Esophagus squamous epithelium (tissue), 5 donors: ENCODE measurements around the gene ZSCAN21. TPM values are rescaled to one million over a fixed set of nuclear protein-coding genes. Genes with fewer than 3 reads are reported as not detected.
A peak's percentile ranks its signal among the peaks of the same experiment; 100 is the strongest.

Experiments
- DNase-seq: peaks from one replicate; lab custom pipeline; 2025; lab: John Stamatoyannopoulos, UW
- H3K27ac ChIP-seq, 4 donors: fragments of 200-600 bp; sonication (generic); one replicate each; pipeline ENCODE4 v1.5.1; 2016 to 2019; ENCODE audit warnings: mild to moderate bottlenecking in 1 of 4
- H3K27me3 ChIP-seq, 4 donors: fragments of 200-600 bp; sonication (generic); 1 replicate in 3 of 4; 2 replicates in 1 of 4; pipeline versions ENCODE4 v1.5.1 to v1.6.0; 2017 to 2021; ENCODE audit warnings: antibody characterized with exemption in 1 of 4
- H3K36me3 ChIP-seq, 3 donors: fragments of 200-600 bp; sonication (generic); one replicate each; pipeline ENCODE4 v1.5.1; 2016 to 2019
- H3K4me1 ChIP-seq, 3 donors: fragments of 200-600 bp; sonication (generic); one replicate each; pipeline ENCODE4 v1.5.1; 2017 to 2019
- H3K4me3 ChIP-seq, 4 donors: fragments of 200-600 bp; sonication (generic); 1 replicate in 3 of 4; 2 replicates in 1 of 4; pipeline ENCODE4 v1.5.1; 2016 to 2019; ENCODE audit warnings: mild to moderate bottlenecking in 2 of 4, moderate library complexity in 1 of 4
- H3K9me3 ChIP-seq, 3 donors: fragments of 200-600 bp; sonication (generic); one replicate each; pipeline ENCODE4 v1.5.1; 2016 to 2019
- CTCF ChIP-seq, 6 experiments: fragments of 450-650 bp in 4 of 6; fragments of 200-600 bp in 2 of 6; sonication (generic) in 2 of 6; IDR thresholded peaks; one replicate each; pipeline ENCODE4 v1.5.1; 2016 to 2019; ENCODE audit warnings: antibody characterized with exemption in 6 of 6, mild to moderate bottlenecking in 4 of 6, moderate library complexity in 4 of 6
- POLR2A ChIP-seq, 4 donors: fragments of 450-650 bp; IDR thresholded peaks; one replicate each; pipeline ENCODE4 v1.6.1; 2017; ENCODE audit warnings: antibody characterized with exemption in 4 of 4, mild to moderate bottlenecking in 4 of 4, moderate library complexity in 3 of 4
- WGBS, 2 donors: methylation state at CpG; one replicate each; pipeline ENCODE4 v1.1.5; 2018; 5-methylcytosine and 5-hydroxymethylcytosine counted together
- intact Hi-C: fragments of 100-400 bp; cut with DNase I; formaldehyde crosslinking; loops from one replicate; pipeline ENCODE4 v1.15.0; 2022
- total RNA-seq, 4 donors: library from RNA; depleted of rRNA; stranded (reverse); fragments of >200 nt; gene quantifications; one replicate each; pipeline ENCODE4 v1.1.0, GENCODE V29; 2016
- donor health status: DM: yes; HTN: yes; CAD: no.

ZSCAN21 gene
- total RNA-seq, 4 donors from 2014 or later: 3.7 to 12.0 (median 8.0) TPM

DNA sequence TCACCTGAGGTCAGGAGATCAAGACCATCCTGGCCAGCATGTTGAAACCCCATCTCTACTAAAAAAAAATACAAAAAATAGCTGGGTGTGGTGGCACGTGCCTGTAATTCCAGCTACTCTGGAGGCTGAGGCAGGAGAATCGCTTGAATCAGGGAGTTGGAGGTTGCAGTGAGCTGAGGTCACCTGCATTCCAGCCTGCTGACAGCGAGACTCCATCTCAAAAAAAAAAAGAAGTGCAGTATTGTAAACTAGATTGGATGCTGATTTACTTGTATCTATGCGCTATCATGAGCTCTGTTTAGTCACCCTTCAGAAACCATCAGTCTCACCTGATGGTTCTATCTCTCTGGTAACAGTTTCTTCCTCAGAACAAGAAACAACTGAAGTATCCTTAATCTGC is 13.8 kb downstream of the ZSCAN21 start:
- Histone ChIP-seq H3K27me3 (no peaks in the 10 kb centered on the region), H3K27ac (no peak overlapping the region), H3K4me1 (peaks cover 0 to 8% (median 0%) of the 10 kb centered on the region in 3 donors), H3K36me3 (peaks cover 0 to 81% (median 9%) of the 10 kb centered on the region in 3 donors), H3K9me3 (no peaks in the 10 kb centered on the region), H3K4me3 (no peak overlapping the region)
- WGBS, 2 donors: 86 to 94% methylated on average over 4 of the region's 4 CpGs
- intact Hi-C loops: loop anchor here (10.0 kb wide), 1 partner anchor 139 kb away; the partner anchor contains the start of gene GJC3
- TF ChIP-seq POLR2A (IDR thresholded peaks at IDR 0.05) (no peak), CTCF (IDR thresholded peaks at IDR 0.05) (no peak)
- no peak for DNase-seq

GRCh38 chr7:100064162-100064561 is 14.6 kb downstream of the ZSCAN21 start:
- Histone ChIP-seq H3K9me3 (no peaks in the 10 kb centered on the region), H3K27me3 (no peaks in the 10 kb centered on the region), H3K4me1 (peaks cover 0 to 8% (median 0%) of the 10 kb centered on the region in 3 donors), H3K4me3 (no peak overlapping the region), H3K27ac (no peak overlapping the region), H3K36me3 (peaks cover 0 to 81% (median 9%) of the 10 kb centered on the region in 3 donors)
- DNase-seq: no peak
- WGBS, 2 donors: 93 to 95% methylated on average over 4 to 6 of the region's 9 CpGs
- intact Hi-C loops: loop anchor here (10.0 kb wide), 1 partner anchor 139 kb away; the partner anchor contains the start of gene GJC3
- no peak for TF ChIP-seq POLR2A (IDR thresholded peaks at IDR 0.05)
- no peak for TF ChIP-seq CTCF (IDR thresholded peaks at IDR 0.05)

DNA sequence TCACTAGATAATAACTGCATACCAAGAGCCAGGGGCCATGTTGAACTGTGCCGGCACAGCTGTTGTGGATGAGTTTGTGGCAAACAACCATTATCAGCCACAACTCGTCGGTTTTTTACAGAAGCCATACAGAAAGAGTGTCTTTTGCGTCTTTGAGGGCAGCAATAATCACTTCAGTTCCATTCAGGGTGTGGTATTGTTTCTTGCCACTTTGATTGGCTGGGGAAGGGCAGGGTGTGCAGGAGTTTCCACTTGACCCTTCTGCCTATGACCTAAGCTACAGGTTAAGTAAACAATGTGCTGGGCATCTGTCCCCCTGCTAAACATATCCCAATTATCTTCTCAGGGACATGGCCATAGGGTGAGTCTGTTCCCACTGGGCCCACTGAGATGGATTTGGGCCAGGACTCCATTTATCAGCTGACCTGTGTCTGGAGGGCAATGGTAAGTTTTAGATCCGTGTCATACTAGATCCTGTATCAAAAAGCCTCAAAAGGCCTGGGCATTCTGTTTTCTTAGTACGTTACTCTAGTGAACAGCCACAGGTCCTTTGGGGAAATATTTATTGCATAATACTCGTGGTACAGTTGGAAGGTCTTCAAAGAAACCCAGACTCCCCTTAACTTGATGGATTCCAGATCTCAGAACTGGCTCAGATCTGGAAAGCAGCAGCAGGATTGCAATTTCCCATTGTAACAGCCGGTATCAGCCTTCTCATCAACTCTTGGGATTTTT is 16.0 kb downstream of the ZSCAN21 start:
- intact Hi-C loops: loop anchor here (10.0 kb wide), 1 partner anchor 141 kb away; the partner anchor contains the start of gene GJC3
- Histone ChIP-seq H3K4me1 (peaks cover 0 to 8% (median 0%) of the 10 kb centered on the region in 3 donors), H3K27ac (peak overlapping the region in 2 of 4 donors; percentile 35 to 53), H3K9me3 (peaks cover 0 to 11% (median 10%) of the 10 kb centered on the region in 3 donors), H3K27me3 (no peaks in the 10 kb centered on the region), H3K4me3 (no peak overlapping the region), H3K36me3 (peaks cover 4 to 81% (median 11%) of the 10 kb centered on the region in 3 donors)
- no peak for DNase-seq
- no peak for TF ChIP-seq CTCF (IDR thresholded peaks at IDR 0.05)
- no peak for TF ChIP-seq POLR2A (IDR thresholded peaks at IDR 0.05)
- 53 to 55% methylated on average over 8 of the region's 8 CpGs for WGBS, 2 donors

GRCh38 chr7:100066953-100067352 is 17.4 kb downstream of the ZSCAN21 start:
- Histone ChIP-seq H3K9me3 (peaks cover 9 to 25% (median 23%) of the 10 kb centered on the region in 3 donors), H3K4me1 (peaks cover 0 to 8% (median 0%) of the 10 kb centered on the region in 3 donors), H3K4me3 (no peak overlapping the region), H3K27me3 (no peaks in the 10 kb centered on the region), H3K27ac (no peak overlapping the region), H3K36me3 (peaks cover 18 to 81% (median 25%) of the 10 kb centered on the region in 3 donors)
- intact Hi-C loops: loop anchor here (10.0 kb wide), 1 partner anchor 142 kb away; the partner anchor contains the start of gene GJC3
- 91 to 96% methylated on average over 7 of the region's 7 CpGs for WGBS, 2 donors
- TF ChIP-seq POLR2A (IDR thresholded peaks at IDR 0.05) (no peak), CTCF (IDR thresholded peaks at IDR 0.05) (no peak)
- DNase-seq: no peak

GRCh38 chr7:100069991-100070390 is 20.4 kb downstream of the ZSCAN21 start:
- H3K36me3 ChIP-seq: peaks cover 40 to 81% (median 42%) of the 10 kb centered on the region in 3 donors
- no peak for DNase-seq
- no peak for TF ChIP-seq POLR2A (IDR thresholded peaks at IDR 0.05)
- no peak for TF ChIP-seq CTCF (IDR thresholded peaks at IDR 0.05)

More at GRCh38 chr7:100069991-100070390, 20.4 kb downstream of the ZSCAN21 start:
- WGBS, 2 donors: 92 to 98% methylated on average over 5 of the region's 5 CpGs
- peaks cover 0 to 7% (median 0%) of the 10 kb centered on the region in 3 donors for H3K4me1 ChIP-seq
- intact Hi-C loops: loop anchor here (10.0 kb wide), 1 partner anchor 145 kb away; the partner anchor contains the start of gene GJC3
- H3K4me3 ChIP-seq: no peak overlapping the region
- H3K27ac ChIP-seq: no peak overlapping the region
- H3K9me3 ChIP-seq: peaks cover 9 to 40% (median 30%) of the 10 kb centered on the region in 3 donors
- H3K27me3 ChIP-seq: no peaks in the 10 kb centered on the region
